Measurements from ENCODE around the gene SUCLG2.

- TF ChIP-seq ZNF747 (tag by site-specific recombination; IDR thresholded peaks at IDR 0.05) (no peak), SETDB1 (IDR thresholded peaks at IDR 0.05; ENCODE audit: insufficient read length, low read length) (no peak), ZNF76 (tag by site-specific recombination; IDR thresholded peaks at IDR 0.05; ENCODE audit: borderline replicate concordance, low read depth) (no peak), REST (tag by site-specific recombination; IDR thresholded peaks at IDR 0.05) (no peak), SCRT1 (tag by site-specific recombination; IDR thresholded peaks at IDR 0.05; ENCODE audit: borderline replicate concordance) (no peak), YY1 (tag by site-specific recombination; IDR thresholded peaks at IDR 0.05) (no peak), ZNF280D (tag by site-specific recombination; IDR thresholded peaks at IDR 0.05) (no peak), BCL11B (tag by site-specific recombination; IDR thresholded peaks at IDR 0.05; ENCODE audit: low read depth) (no peak), ZNF274 (IDR thresholded peaks at IDR 0.05; ENCODE audit: low read length) (no peak), ZNF274 (tag by site-specific recombination; IDR thresholded peaks at IDR 0.05; ENCODE audit: borderline replicate concordance) (no peak), ZNF174 (tag by site-specific recombination; IDR thresholded peaks at IDR 0.05) (no peak), SP2 (tag by site-specific recombination; IDR thresholded peaks at IDR 0.05) (no peak), PBX3 (CRISPR knock-in tag; IDR thresholded peaks at IDR 0.05) (no peak)
- TF ChIP-seq, protein P1, sequence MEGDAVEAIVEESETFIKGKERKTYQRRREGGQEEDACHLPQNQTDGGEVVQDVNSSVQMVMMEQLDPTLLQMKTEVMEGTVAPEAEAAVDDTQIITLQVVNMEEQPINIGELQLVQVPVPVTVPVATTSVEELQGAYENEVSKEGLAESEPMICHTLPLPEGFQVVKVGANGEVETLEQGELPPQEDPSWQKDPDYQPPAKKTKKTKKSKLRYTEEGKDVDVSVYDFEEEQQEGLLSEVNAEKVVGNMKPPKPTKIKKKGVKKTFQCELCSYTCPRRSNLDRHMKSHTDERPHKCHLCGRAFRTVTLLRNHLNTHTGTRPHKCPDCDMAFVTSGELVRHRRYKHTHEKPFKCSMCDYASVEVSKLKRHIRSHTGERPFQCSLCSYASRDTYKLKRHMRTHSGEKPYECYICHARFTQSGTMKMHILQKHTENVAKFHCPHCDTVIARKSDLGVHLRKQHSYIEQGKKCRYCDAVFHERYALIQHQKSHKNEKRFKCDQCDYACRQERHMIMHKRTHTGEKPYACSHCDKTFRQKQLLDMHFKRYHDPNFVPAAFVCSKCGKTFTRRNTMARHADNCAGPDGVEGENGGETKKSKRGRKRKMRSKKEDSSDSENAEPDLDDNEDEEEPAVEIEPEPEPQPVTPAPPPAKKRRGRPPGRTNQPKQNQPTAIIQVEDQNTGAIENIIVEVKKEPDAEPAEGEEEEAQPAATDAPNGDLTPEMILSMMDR (tag by site-specific recombination; IDR thresholded peaks at IDR 0.05) = no peak
- TF ChIP-seq, protein P2, sequence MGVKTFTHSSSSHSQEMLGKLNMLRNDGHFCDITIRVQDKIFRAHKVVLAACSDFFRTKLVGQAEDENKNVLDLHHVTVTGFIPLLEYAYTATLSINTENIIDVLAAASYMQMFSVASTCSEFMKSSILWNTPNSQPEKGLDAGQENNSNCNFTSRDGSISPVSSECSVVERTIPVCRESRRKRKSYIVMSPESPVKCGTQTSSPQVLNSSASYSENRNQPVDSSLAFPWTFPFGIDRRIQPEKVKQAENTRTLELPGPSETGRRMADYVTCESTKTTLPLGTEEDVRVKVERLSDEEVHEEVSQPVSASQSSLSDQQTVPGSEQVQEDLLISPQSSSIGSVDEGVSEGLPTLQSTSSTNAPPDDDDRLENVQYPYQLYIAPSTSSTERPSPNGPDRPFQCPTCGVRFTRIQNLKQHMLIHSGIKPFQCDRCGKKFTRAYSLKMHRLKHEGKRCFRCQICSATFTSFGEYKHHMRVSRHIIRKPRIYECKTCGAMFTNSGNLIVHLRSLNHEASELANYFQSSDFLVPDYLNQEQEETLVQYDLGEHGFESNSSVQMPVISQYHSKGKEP (tag by site-specific recombination; IDR thresholded peaks at IDR 0.05) = no peak
Observed at GRCh38 chr3:67522081-67522480, 132.3 kb downstream of the SUCLG2 start.
